Measurements from ENCODE around the gene HSFY2. TPM values are rescaled to one million over a fixed set of nuclear protein-coding genes. Genes with fewer than 3 reads are reported as not detected.
"Not testable (repeated sequence)": the region's sequence is repeated elsewhere in the genome, so short reads cannot be mapped to it uniquely, and the experiment has no call there.

HSFY2 gene, protein sequence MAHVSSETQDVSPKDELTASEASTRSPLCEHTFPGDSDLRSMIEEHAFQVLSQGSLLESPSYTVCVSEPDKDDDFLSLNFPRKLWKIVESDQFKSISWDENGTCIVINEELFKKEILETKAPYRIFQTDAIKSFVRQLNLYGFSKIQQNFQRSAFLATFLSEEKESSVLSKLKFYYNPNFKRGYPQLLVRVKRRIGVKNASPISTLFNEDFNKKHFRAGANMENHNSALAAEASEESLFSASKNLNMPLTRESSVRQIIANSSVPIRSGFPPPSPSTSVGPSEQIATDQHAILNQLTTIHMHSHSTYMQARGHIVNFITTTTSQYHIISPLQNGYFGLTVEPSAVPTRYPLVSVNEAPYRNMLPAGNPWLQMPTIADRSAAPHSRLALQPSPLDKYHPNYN
- polyA plus RNA-seq = not detected
- long read RNA-seq, donor 1 = 0 reads
- long read RNA-seq, donor 2 = 0 reads
- long read RNA-seq, donor 3 = 0 reads
- long read RNA-seq, donor 4 = 0 reads
- long read RNA-seq, donor 5 = 0 reads
- long read RNA-seq, donor 6 = 0 reads
- long read RNA-seq, donor 7 = 0 reads
- long read RNA-seq, donor 8 = 0 reads
- long read RNA-seq, donor 9 = 0 reads
- long read RNA-seq, donor 10 = 0 reads
- long read RNA-seq, donor 11 = 0 reads

- H3K27ac ChIP-seq (ENCODE audit: low read length); H3K27me3 ChIP-seq (ENCODE audit: control insufficient read depth, insufficient read depth, low read length); H3K36me3 ChIP-seq (ENCODE audit: control insufficient read depth, insufficient read depth, low read length); H3K9me3 ChIP-seq (ENCODE audit: control insufficient read depth, low read depth, low read length); DNase-seq; H3K4me1 ChIP-seq (ENCODE audit: control insufficient read depth, insufficient read depth, low read length); H3K4me3 ChIP-seq (ENCODE audit: low read length): not testable (repeated sequence)
- WGBS (ENCODE audit: insufficient coverage, low lambda C conversion rate) = no CpG with 5 or more reads among the region's 1 CpG
These were observed at the start of gene HSFY2 for GRCh38 chrY:18773635-18774034. TSS of gene HSFY2 (minus strand) at chrY:18773735. CDS start at chrY:18773618, 117 bp downstream.

DNA sequence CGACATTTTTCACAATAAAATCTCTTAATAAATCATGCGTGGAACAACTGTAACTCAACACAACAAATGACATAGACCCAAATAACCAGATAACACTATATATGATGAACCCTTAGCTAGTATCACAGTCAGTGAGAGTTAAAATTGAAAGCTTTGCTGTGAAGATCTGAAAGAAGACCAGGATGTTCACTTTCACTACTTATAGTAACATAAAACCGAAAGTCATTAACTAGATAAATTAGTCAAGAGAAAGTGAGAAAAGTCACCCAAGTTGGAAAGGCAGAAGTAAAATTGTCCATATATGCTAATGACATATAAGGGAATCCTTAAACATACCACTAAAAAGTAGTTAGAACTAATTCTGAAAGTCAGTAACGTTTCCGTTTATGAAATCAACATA, 42.2 kb upstream of the HSFY2 start:
- DNase-seq = not testable (repeated sequence)
- no CpG with 5 or more reads among the region's 5 CpGs for WGBS (ENCODE audit: insufficient coverage, low lambda C conversion rate)

GRCh38 chrY:18788757-18789406, 15.3 kb upstream of the HSFY2 start:
- WGBS (ENCODE audit: insufficient coverage, low lambda C conversion rate) = no CpG with 5 or more reads among the region's 2 CpGs
- not testable (repeated sequence) for H3K9me3 ChIP-seq (ENCODE audit: control insufficient read depth, low read depth, low read length); H3K27ac ChIP-seq (ENCODE audit: low read length); H3K27me3 ChIP-seq (ENCODE audit: control insufficient read depth, insufficient read depth, low read length); H3K4me3 ChIP-seq (ENCODE audit: low read length); H3K4me1 ChIP-seq (ENCODE audit: control insufficient read depth, insufficient read depth, low read length); H3K36me3 ChIP-seq (ENCODE audit: control insufficient read depth, insufficient read depth, low read length); DNase-seq

More for the DNA sequence above, 42.2 kb upstream of the HSFY2 start:
- H3K9me3 ChIP-seq (ENCODE audit: control insufficient read depth, low read depth, low read length); H3K27me3 ChIP-seq (ENCODE audit: control insufficient read depth, insufficient read depth, low read length); H3K27ac ChIP-seq (ENCODE audit: low read length); H3K4me3 ChIP-seq (ENCODE audit: low read length); H3K4me1 ChIP-seq (ENCODE audit: control insufficient read depth, insufficient read depth, low read length); H3K36me3 ChIP-seq (ENCODE audit: control insufficient read depth, insufficient read depth, low read length): not testable (repeated sequence)

DNA sequence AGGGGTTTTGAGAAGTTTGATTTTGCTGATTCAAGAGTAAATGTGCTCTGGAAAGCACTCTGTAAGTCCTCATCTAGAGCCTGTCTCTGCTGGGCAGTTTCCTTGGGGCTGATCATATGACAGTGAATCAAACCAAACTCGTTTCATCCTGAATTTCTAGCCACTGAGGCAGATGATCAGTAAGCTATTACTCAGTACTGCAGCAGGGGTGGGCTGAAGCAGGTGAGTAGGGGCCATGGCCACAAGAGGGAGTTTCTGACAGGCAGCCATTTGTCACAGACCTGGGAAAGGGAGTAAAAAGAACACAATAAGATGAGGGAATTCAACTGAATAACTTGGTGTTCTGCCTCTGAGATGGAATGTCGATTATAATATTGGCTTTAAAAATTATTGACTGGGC, 19.5 kb downstream of the HSFY2 start:
- not testable (repeated sequence) for H3K36me3 ChIP-seq (ENCODE audit: control insufficient read depth, insufficient read depth, low read length); H3K27ac ChIP-seq (ENCODE audit: low read length)
- WGBS (ENCODE audit: insufficient coverage, low lambda C conversion rate) = no CpG with 5 or more reads among the region's 2 CpGs

DNA sequence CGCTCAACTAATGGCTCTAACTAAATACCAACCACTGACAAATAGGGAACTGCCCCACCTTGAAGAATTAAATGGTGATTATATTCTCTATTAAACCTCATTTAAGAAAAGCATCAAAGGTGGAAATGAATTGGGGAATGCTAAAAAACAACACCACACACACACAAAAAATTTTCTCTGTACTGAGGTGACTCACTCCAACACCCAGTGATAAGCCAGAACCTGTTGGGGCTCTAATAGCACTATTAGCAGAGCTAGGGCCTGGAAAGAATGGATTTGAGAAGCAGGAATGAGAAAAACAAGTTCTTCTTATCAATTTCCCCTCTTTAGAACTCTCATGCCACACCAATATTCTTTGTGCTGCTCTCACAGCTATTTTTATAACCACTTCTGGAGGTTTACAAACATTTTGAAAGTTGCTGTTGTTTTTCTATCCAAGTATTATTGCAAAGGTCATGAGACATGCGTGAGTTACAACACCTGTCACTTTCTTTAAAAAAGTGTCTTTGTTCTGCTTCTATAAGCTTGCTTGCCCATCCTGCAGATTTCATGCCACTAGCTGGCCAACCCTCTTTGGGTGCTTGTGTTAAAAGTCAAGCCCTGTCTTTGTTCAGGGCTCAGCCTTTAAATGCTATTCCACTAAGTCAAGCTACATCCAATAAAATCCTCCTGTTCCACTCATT, 20.3 kb downstream of the HSFY2 start:
- not testable (repeated sequence) for H3K27me3 ChIP-seq (ENCODE audit: control insufficient read depth, insufficient read depth, low read length); H3K9me3 ChIP-seq (ENCODE audit: control insufficient read depth, low read depth, low read length); H3K4me1 ChIP-seq (ENCODE audit: control insufficient read depth, insufficient read depth, low read length); H3K27ac ChIP-seq (ENCODE audit: low read length); H3K4me3 ChIP-seq (ENCODE audit: low read length); DNase-seq; H3K36me3 ChIP-seq (ENCODE audit: control insufficient read depth, insufficient read depth, low read length)
- no CpG with 5 or more reads among the region's 2 CpGs for WGBS (ENCODE audit: insufficient coverage, low lambda C conversion rate)

More for the DNA sequence above, 19.5 kb downstream of the HSFY2 start:
- DNase-seq; H3K4me3 ChIP-seq (ENCODE audit: low read length); H3K4me1 ChIP-seq (ENCODE audit: control insufficient read depth, insufficient read depth, low read length); H3K9me3 ChIP-seq (ENCODE audit: control insufficient read depth, low read depth, low read length); H3K27me3 ChIP-seq (ENCODE audit: control insufficient read depth, insufficient read depth, low read length): not testable (repeated sequence)

DNA sequence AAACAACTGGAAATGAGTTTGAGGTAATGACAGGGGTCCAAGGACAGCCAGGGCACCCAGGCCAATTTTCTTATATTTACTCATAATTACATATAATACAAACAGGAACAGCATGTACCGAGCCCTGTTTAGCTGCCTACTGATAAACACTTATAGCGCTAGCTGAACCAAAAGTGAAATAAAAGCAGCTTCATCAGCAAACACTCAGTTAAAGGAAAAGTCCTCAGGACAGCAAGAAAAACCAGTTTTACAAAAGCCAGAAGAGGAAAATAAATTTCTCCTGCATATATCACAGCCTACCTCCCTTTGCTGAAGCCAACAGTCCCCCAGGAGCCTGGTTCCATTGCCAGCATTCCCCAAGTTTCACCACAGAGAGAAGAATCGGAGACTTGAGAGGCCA, 49.8 kb downstream of the HSFY2 start:
- not testable (repeated sequence) for H3K4me1 ChIP-seq (ENCODE audit: control insufficient read depth, insufficient read depth, low read length); H3K27ac ChIP-seq (ENCODE audit: low read length); DNase-seq; H3K36me3 ChIP-seq (ENCODE audit: control insufficient read depth, insufficient read depth, low read length); H3K4me3 ChIP-seq (ENCODE audit: low read length); H3K27me3 ChIP-seq (ENCODE audit: control insufficient read depth, insufficient read depth, low read length); H3K9me3 ChIP-seq (ENCODE audit: control insufficient read depth, low read depth, low read length)
- WGBS (ENCODE audit: insufficient coverage, low lambda C conversion rate) = no CpG with 5 or more reads among the region's 3 CpGs

Other genes with a start within 250 kb of the HSFY2 start
- not detected for gene HSFY1, start 227.0 kb downstream of the HSFY2 start, polyA plus RNA-seq

All from large intestine (tissue), 12 donors.